HG03354 (cell line): ENCODE measurements around the gene TMEM59.
"Not testable (repeated sequence)": the region's sequence is repeated elsewhere in the genome, so short reads cannot be mapped to it uniquely, and the experiment has no call there.

ENCODE experiments used
- ATAC-seq: cut with Tn5 transposase; IDR thresholded peaks from one replicate; pipeline ENCODE4 v1.9.1; 2021; ENCODE audit warnings: mild to moderate bottlenecking; ENCODE audit not compliant: unreplicated experiment, poor library complexity, severe bottlenecking

TMEM59 gene

DNA sequence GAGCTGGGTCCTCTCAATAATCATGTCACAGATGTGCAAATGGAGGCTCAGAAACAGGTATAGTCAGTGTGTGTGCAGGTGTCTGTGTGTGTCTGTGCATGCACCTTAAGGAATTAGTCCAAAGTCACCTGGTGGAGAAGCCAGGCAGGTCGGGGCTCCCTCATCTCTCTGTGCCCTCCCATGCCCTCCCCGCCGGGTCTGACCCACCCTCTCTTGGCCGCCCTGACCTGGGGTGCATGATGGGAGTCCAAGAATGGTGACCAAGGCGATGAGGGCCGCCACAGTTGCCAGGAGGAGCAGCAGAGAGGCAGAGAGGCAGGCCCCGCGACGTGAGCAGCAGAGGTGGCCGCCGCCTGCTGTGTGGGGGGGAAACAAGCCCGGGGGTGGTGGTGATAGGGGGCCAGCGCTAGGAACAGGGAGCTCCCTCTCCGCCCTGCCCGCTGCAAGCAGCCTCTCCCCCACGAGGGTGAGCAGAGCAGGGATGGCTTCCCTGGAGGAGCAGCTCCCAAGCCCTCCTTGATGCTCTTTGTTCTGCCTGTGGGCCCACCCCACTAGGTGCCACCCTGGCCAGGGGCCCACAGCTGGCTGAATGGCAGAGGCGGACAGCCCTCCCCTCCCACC, 38.9 kb downstream of the TMEM59 start:
- no peak for ATAC-seq

DNA sequence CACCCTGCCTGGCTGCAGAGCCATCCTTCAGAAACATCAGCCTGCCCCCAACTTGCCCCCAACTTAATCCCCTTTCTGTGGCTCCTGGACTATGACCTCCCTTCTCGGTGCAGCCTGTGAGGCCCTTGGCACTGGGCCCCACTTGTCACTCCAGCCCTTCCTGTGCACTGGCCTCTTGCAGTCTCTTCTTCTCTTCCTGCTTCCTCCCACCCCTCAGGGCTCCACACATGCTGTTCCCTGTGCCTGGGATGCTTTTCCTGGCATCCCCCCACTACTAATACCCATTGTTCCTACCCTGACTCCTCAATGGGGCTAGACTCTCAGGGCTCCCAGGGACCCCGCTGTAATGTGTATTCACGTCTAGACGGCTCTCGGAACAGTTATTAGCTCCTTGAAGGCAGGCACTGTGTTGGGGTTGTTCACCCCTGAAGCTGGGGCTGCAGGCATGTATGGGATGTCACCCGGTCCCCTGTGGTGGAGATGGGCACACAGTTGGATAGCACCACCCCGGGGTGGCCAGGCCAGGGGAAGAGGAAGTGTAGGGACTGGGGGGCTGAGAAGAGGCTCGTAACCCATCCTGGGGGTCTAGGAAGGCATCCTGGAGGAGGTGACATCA, 39.5 kb downstream of the TMEM59 start:
- ATAC-seq, result no peak

DNA sequence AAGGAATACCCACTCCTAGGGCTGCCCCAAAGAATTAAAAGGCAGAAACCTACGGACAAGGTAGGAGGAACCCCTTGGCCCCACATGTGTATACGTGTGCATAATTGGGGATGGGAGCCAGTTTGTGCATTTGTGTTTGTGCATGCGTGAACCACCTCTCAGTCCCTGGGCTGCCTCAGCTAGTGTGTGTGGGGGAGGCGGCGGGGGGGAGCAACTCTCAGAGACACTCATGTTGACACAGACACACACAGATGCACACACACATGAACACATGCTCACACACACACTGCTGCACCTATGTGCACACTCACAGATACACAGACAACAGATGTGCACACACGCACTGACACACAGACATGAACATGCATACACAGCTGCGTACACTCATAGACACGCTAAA, 40.1 kb downstream of the TMEM59 start:
- ATAC-seq, result no peak

DNA sequence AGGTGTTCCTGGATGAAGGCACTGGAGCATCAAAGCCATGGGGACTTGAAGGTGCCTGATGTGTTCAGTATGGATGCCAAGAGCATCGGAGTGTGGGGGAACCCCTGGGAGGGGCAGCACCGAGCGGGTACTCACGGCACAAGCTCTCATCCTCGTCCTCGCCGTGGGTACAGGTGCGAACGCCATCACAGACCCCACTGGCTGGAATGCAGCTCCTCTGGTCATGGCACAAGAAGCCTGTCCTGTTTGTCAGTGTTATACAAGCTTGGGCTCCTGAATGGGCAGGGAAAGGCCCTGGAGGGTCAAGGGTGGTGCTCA, 41.0 kb downstream of the TMEM59 start:
- ATAC-seq, result no peak

DNA sequence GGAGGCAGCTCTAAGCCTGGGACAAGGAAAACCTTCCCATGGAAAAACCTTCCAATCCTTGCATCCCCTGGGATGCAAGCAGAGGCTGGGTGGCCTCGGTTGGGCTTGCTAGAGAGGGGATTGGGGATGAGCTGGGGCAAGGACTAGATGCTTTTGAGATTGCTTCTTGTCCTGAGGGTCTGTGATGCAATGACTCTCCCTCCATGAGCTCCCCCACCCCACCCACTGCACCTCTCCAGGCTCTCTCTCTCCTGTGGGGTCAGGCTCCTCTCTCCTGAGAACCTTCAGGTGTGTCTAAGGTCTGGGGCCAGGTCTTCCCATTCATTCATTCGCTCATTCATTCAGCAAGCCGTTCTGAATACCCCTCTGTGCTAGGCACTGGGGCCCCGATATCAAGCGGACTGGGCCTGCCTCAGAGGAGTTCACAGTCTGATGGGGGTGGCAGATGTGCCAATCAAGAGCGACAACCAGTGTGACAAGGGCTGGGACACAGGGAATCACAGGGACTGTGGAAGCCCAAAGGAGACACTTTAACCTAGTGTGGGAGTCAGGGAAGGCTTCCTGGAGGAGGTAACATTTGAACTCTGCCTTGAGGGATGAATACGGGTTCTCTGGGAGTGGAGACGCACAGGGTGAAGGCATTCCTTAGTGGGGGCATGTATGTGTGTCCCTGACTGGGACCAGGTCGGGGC, 41.5 kb downstream of the TMEM59 start:
- ATAC-seq, result no peak

DNA sequence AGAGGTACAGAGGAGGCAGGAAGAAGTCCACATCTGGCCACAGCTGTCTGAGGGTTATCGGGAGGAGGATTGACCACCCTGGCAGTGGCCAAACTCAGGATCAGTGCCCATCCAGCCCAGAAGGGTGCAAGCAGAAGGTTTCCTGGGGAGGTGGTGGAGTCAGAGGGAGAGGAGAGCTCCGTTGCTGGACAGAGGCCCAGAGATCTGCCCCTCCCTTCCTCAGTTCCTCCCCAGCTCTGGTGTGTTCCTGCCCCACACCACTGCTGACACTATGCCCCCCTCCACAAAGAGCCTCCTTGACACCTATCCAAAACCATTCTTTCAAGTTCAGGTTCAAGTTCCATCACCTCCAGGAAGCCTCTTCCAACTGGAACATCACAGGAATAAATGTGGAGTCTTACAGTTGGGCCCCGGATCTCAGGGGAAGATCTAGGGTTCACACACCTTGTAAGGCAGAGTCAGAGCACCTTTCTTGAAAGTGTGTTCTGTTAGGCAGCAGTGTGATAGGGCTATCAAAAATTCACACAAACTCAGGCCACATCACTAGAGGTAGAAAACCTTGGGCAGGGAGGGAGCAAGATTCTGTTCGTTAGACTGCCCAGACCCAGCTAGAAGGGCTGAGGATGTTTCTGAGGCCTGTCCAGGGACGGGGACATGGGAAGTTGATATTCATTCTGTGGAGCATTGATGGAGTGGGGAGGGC, 42.4 kb downstream of the TMEM59 start:
- no peak for ATAC-seq

DNA sequence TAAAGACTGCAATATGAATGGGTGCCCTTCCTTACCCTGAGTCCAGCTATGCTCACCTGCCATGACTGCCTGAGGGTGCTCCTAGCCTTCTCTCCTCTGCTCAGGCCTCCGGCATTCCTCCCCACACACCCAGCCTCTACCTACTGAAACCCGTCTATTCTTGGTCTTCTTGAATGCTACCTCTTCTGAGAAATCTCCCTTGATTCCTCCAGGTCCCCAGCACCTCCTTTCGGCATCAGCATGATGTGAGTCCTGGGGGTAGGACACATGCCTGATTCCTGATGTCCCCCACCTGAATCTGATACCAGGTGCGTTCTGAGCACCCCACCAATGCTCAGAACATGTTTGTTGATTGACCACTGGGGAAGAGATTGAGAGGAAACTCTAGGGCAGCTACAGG, 43.6 kb downstream of the TMEM59 start:
- no peak for ATAC-seq

DNA sequence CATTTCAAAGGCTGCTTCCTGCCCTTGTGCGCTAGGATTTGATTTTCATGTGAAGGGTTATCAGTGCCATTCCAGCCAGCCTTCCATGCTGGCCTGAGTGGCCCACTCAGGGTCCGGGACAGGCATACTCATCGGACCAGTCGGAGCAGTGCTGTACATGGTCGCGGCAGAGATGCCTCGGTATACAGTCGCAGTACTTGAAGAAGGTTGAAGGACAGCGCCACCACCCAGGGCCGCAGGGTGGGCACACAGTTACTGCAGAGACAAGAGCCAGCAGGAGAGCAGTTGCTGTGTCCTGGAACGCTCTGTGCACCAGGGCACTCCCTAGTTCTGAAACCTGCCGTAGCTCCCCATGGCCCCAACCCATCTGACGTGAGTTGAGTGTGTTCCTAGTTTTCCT, 44.1 kb downstream of the TMEM59 start:
- ATAC-seq, result no peak

DNA sequence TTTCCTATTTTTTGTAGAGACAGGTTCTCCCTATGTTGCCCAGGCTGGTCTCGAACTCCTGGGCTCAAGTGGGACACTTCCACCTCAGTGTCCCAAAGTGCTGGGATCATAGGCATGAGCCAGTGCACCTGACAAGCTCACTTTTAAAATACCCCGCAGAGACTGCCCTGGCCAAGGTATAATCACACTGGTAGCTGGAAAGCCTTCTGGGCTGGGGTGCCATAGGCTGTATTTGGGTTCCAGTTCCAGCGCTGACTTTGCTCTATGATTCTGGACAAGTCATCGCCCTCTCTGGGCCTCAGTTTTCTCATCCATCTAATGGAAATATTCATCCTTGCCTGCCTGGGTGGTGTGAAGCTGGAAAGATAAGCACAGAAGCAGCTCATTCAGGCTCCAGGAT, 45.4 kb downstream of the TMEM59 start:
- no peak for ATAC-seq

DNA sequence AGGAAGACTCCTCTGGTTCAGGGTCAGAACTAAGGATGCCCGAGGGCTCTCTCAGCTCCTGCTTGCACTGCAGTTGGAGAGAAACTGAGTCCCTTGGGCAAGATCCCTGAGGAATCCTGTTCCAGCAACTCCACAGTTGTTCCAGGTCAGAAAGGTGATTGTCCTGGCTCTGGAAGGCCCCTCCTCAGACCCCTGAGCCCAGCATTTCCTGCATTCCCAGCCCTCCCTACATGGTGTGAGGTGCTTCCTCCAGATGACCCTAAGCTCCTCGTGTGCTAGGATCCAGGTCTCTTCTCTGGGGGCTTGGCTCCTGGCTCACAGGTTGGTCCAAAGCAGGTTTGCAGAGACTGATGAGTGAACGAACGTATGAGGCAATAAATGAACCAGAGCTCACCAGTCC, 46.5 kb downstream of the TMEM59 start:
- no peak for ATAC-seq

DNA sequence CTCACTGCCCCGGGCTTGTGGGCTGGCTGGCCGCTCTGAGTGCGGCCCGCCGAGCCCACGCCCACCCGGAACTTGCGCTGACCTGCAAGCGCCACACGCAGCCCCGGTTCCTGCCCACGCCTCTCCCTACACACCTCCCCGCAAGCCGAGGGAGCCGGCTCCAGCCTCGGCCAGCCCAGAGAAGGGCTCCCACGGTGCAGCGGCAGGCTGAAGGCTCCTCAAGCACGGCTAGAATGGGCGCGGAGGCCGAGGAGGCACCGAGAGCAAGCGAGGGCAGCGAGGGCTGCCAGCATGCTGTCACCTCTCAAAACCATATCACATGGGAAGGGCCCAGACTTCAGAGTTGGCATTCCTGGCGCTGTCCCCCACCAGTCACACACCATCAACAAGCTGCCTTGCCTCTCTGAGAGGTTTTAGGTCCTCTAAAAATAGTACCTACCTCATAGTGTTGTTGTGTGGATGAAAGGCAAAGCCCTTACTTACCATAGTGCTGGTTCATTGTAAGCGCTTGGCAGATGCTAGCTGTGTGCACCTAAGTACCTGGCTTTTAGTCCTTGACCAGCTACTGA, 48.4 kb downstream of the TMEM59 start:
- no peak for ATAC-seq

DNA sequence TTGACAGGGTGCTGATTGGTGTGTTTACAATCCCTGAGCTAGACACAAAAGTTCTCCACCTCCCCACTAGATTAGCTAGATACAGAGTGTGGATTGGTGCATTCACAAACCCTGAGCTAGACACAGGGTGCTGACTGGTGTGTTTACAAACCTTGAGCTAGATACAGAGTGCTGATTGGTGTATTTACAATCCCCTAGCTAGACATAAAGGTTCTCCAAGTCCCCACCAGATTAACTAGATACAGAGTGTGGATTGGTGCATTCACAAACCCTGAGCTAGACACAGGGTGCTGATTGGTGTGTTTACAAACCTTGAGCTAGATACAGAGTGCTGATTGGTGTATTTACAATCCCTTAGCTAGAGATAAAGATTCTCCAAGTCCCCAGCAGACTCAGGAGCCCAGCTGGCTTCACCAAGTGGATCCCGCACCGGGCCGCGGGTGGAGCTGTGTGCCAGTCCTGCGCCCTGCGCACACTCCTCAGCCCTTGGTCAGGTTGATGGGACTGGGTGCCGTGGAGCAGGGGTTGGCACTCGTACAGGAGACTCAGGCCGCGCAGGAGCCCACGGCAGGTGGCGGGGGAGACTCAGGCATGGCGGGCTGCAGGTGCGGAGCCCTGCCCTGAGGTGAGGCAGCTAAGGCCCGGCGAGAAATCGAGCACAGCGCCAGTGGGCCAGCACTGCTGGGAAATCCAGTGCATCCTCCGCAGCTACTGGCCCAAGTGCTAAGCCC, 49.1 kb downstream of the TMEM59 start:
- not testable (repeated sequence) for ATAC-seq

DNA sequence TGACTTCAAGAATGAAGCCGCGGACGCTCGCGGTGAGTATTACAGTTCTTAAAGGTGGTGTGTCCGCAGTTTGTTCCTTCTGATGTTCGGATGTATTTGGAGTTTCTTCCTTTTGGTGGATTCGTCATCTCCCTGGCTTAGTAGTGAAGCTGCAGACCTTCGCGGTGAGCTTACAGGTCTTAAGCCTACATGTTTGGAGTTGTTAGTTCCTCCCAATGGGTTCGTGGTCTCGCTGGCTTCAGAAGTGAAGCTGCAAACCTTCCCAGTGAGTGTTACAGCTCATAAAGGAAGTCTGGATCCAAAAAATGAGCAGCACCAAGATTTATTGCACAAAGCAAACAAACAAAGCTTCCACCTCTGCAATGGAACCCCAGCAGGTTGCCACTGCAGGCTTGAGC, 49.8 kb downstream of the TMEM59 start:
- no peak for ATAC-seq

DNA sequence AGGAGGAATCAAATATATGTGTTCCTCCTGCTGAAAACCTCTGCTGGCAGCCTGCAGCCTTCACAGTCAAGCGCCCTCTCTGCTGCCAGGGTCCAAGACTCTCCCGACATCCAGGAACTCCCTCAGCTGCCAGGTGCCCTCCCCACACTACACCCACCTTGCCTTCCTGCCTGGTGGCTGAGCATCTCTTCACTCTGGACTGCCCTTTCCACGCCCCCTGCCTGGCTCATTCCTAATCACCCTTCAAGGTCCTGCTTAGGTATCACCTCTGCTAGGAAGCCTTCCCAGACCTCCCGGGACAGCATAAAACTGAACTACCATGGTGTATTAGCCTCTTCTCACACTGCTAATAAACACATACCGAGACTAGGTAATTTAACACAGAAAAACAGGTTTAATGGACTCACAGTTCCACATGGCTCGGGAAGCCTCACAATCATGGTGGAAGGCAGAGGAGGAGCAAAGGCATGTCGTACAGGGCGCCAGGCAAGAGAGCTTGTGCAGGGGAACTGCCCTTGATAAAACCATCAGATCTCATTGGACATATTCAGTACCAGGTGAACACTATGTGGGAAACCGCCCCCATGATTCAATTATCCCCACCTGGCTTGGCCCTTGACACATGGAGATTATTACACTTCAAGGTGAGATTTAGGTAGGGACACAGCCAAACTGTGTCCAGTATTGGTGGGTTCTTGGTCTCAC, 50.3 kb downstream of the TMEM59 start:
- ATAC-seq, result no peak

DNA sequence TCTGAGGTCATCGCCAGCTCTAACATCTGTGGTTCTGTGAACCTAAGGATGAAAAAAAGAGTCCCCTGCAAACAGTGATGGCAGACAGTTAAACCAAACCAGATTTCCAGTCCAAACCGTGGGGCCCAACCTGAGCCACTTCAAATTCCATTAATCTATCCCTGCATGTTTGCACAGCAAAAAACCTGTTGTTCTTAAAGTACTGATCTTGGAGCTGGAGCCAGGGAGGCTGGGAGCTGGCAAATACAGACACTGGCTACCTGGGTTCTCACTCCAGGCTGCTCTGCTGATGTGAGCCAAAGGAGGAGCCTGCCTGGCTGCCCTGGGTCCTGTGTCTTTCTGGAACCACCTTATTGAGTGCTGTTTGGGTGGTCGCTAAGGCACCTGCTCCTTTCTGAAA, 51.4 kb downstream of the TMEM59 start:
- no peak for ATAC-seq

DNA sequence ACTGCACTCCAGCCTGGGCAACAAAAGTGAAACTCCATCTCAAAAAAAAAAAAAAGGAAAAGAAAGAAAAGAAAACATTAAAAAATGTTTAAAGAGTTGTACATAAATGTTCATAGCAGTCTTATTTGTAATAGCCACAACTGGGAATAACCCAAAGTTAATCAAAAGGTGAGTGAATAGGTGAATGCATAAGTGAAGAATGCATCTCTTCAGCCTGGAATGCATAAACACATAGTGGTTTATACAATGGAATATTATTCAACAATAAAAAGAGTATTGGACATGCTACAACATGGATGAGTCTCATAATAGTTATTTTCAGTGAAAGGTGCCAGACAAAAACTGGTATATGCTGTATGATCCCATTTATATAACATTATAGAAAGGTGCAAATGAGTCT, 53.1 kb downstream of the TMEM59 start:
- ATAC-seq, result no peak

DNA sequence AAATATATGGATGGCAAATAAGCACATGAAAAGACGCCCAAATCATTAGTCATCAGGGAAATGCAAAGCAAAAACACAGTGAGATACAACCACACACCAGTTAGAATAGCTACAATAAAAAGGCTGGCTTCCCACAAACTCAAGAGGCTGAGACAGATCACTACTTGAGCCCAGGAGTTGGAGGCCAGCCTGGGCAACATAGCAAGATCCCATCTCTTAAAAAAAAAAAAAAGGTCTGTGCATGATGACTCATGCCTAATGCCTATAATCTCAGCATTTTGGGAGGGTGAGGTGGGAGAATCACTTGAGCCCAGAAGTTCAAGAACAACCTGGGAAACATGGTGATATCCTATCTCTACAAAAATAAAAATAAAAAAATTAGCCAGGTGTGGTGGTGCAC, 54.8 kb downstream of the TMEM59 start:
- no peak for ATAC-seq

DNA sequence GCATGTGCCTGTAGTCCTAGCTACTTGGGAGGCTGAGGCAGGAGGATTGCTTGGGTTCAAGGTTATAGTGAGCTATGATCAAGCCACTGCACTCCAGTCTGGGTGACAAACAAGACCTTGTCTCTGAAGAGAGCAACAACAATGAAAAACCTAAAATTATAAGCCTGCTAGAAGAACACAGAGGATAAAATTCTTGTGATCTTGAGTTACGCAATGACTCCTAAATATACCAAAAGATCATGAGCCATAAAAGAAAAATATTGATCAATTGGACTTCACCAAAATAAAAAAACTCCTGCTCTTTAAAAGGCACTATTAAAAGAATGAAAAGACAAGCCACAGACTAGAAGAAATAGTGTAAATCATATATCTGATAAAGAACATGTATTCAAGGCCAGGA, 57.3 kb downstream of the TMEM59 start:
- ATAC-seq, result no peak

DNA sequence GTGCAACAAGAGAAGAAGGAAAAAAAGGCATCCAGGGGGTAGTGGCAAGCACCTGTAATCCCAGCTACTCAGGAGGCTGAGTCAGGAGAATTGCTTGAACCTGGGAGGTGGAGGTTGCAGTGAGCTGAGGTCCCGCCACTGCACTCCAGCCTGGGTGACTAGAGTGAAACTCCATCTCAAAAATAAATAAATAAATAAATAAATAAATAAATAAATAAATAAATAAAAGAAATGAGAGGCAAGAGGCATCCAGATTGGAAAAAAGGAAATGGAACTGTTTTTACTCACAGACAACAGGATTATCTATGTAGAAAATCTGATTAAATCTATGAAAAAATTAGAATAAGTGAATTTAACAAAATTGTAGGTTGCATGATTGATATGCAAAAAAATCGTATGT, 58.5 kb downstream of the TMEM59 start:
- not testable (repeated sequence) for ATAC-seq
